Vagina (tissue), 2 donors: ENCODE results near the gene MSMB.

ENCODE experiments used
- POLR2A ChIP-seq, 2 donors: fragments of 450-650 bp; IDR thresholded peaks; one replicate each; pipeline ENCODE4 v1.6.1; 2017; ENCODE audit warnings: antibody characterized with exemption in 2 of 2, mild to moderate bottlenecking in 2 of 2, moderate library complexity in 2 of 2
- TF ChIP-seq, protein P1 (sequence below), 3 experiments: fragments of 450-650 bp in 2 of 3; fragments of 200-600 bp in 1 of 3; sonication (generic) in 1 of 3; IDR thresholded peaks; one replicate each; pipeline ENCODE4 v1.5.1; 2017 to 2019; ENCODE audit warnings: antibody characterized with exemption in 3 of 3, mild to moderate bottlenecking in 2 of 3, moderate library complexity in 2 of 3

DNA sequence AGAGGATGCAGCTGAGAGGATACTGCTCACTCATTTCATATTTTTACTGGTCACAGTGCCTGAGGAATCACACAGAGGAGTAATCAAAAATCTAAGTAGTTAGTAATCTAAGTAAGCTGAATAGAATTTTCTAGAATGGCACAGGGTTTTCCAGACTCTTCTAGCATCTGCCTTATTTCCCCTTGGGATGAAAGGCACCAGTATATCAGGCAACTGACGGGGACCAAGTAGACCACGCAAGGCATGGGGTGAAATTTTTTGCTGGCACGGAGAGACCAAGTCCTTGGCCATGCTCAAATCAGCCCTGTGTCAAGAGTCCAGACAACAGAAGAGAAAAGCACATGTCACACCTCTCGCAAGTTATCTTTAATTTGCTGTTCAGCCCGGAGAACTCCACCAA, 29.9 kb downstream of the MSMB start:
- TF ChIP-seq POLR2A (IDR thresholded peaks at IDR 0.05) = no peak
- TF ChIP-seq, protein P1, sequence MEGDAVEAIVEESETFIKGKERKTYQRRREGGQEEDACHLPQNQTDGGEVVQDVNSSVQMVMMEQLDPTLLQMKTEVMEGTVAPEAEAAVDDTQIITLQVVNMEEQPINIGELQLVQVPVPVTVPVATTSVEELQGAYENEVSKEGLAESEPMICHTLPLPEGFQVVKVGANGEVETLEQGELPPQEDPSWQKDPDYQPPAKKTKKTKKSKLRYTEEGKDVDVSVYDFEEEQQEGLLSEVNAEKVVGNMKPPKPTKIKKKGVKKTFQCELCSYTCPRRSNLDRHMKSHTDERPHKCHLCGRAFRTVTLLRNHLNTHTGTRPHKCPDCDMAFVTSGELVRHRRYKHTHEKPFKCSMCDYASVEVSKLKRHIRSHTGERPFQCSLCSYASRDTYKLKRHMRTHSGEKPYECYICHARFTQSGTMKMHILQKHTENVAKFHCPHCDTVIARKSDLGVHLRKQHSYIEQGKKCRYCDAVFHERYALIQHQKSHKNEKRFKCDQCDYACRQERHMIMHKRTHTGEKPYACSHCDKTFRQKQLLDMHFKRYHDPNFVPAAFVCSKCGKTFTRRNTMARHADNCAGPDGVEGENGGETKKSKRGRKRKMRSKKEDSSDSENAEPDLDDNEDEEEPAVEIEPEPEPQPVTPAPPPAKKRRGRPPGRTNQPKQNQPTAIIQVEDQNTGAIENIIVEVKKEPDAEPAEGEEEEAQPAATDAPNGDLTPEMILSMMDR (IDR thresholded peaks at IDR 0.05) = no peak
